Common myeloid progenitor, CD34-positive (primary cell): ENCODE results near the gene NANOGP8.

Experiments used
- CTCF ChIA-PET: fragments of 350-600 bp; sonication (Branson Sonifier 250); formaldehyde crosslinking; loops from one replicate; lab custom pipeline; 2021; ENCODE audit warnings: antibody characterized with exemption; lab: Charles Lee
- POLR2A ChIA-PET: fragments of 350-600 bp; sonication (Branson Sonifier 250); formaldehyde crosslinking; loops from one replicate; lab custom pipeline; 2021; ENCODE audit warnings: antibody characterized with exemption; lab: Charles Lee
- DNase-seq, 3 donors: peaks; one replicate each; pipeline versions ENCODE4 v3.0.0 to v3.0.0-alpha.2; 2013
- H3K27ac ChIP-seq, 2 experiments: 1 replicate in 1 of 2; 2 replicates in 1 of 2; pipeline ENCODE4 v1.7.0; 2013; ENCODE audit warnings: inconsistent platforms in 2 of 2, low read length in 2 of 2, mild to moderate bottlenecking in 2 of 2, low read depth in 1 of 2, moderate library complexity in 1 of 2; ENCODE audit not compliant: severe bottlenecking in 2 of 2, insufficient read depth in 1 of 2, poor library complexity in 1 of 2
- H3K27me3 ChIP-seq, 5 experiments: replicated peaks in 2 of 5; 1 replicate in 3 of 5; 2 replicates in 2 of 5; pipeline versions ENCODE4 v1.6.1 to v1.7.0; 2013; ENCODE audit warnings: low read length in 4 of 5, mild to moderate bottlenecking in 2 of 5, moderate library complexity in 2 of 5, inconsistent platforms in 1 of 5; ENCODE audit not compliant: insufficient read depth in 5 of 5, control insufficient read depth in 4 of 5
- H3K36me3 ChIP-seq, 4 experiments: 1 replicate in 2 of 4; 2 replicates in 2 of 4; pipeline versions ENCODE4 v1.6.1 to v1.7.0; 2013; ENCODE audit warnings: low read length in 3 of 4, control low read depth in 1 of 4, mild to moderate bottlenecking in 1 of 4; ENCODE audit not compliant: control insufficient read depth in 4 of 4, insufficient read depth in 4 of 4
- H3K4me1 ChIP-seq, 4 experiments: 1 replicate in 3 of 4; 2 replicates in 1 of 4; pipeline versions ENCODE4 v1.6.1 to v1.7.1; 2013; ENCODE audit warnings: low read length in 3 of 4, mild to moderate bottlenecking in 3 of 4, control low read depth in 1 of 4, inconsistent platforms in 1 of 4, moderate library complexity in 1 of 4; ENCODE audit not compliant: control insufficient read depth in 4 of 4, insufficient read depth in 4 of 4; ENCODE audit errors: control extremely low read depth in 1 of 4
- H3K4me3 ChIP-seq, 7 experiments: 1 replicate in 4 of 7; 2 replicates in 3 of 7; pipeline versions ENCODE4 v1.5.1 to v1.7.0; 2013; ENCODE audit warnings: mild to moderate bottlenecking in 7 of 7, low read length in 6 of 7, moderate library complexity in 6 of 7, inconsistent platforms in 2 of 7, low read depth in 2 of 7, control low read depth in 1 of 7; ENCODE audit not compliant: insufficient read depth in 4 of 7, control insufficient read depth in 1 of 7; ENCODE audit errors: extremely low read depth in 1 of 7
- H3K9me3 ChIP-seq, 5 experiments: 1 replicate in 4 of 5; 2 replicates in 1 of 5; pipeline versions ENCODE4 v1.6.1 to v1.7.1; 2013; ENCODE audit warnings: low read length in 4 of 5, mild to moderate bottlenecking in 2 of 5, inconsistent platforms in 1 of 5, low read depth in 1 of 5, moderate library complexity in 1 of 5; ENCODE audit not compliant: control insufficient read depth in 4 of 5, insufficient read depth in 2 of 5; ENCODE audit errors: control extremely low read depth in 1 of 5
- WGBS: methylation state at CpG from one replicate; pipeline ENCODE4 v1.1.5; 2013; ENCODE audit not compliant: insufficient coverage; 5-methylcytosine and 5-hydroxymethylcytosine counted together

NANOGP8 gene

DNA sequence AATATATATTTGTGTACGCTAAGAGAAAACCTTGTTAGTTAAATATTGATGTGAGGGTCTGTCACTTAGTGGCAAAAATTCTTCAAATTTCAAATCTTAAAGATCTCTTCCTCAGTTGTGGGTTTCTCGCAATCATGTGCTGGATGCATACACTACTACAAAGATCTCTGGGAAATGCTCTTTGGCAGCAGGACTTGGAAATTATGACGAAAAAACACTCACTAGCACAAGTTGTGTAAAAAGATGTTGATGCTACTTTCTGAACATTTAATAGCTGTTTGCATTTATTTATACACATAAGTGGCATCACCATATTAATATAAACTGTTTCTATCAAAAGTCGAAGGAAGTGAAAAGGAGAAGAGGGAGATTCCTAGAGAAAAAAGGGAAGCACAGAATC is 10.8 kb upstream of the NANOGP8 start:
- Histone ChIP-seq H3K27me3 (no peaks in the 10 kb centered on the region), H3K36me3 (no peaks in the 10 kb centered on the region), H3K4me1 (no peaks in the 10 kb centered on the region), H3K27ac (no peak overlapping the region), H3K9me3 (peaks cover 0 to 4% (median 0%) of the 10 kb centered on the region in 5 experiments), H3K4me3 (no peak overlapping the region)
- CTCF ChIA-PET, result no interaction called here
- POLR2A ChIA-PET, result no interaction called here
- WGBS, result no CpG with 5 or more reads among the region's 4 CpGs
- DNase-seq, result no peak

DNA sequence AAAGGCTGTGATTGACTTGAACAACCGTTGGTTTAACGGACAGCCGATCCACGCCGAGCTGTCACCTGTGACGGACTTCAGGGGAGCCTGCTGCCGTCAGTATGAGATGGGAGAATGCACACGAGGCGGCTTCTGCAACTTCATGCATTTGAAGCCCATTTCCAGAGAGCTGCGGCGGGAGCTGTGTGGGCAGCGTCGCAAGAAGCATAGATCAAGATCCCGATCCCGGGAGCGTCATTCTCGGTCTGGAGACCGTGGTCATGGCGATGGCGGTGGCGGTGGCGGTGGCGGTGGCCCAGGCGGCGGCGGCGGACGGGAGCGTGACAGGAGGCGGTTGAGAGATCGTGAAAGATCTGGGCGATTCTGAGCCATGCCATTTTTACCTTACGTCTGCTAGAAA is 7.8 kb upstream of the NANOGP8 start:
- Histone ChIP-seq H3K4me3 (no peak overlapping the region), H3K9me3 (peaks cover 0 to 4% (median 0%) of the 10 kb centered on the region in 5 experiments), H3K36me3 (no peaks in the 10 kb centered on the region), H3K27me3 (no peaks in the 10 kb centered on the region), H3K27ac (no peak overlapping the region), H3K4me1 (no peaks in the 10 kb centered on the region)
- ChIA-PET POLR2A (no interaction called here), CTCF (no interaction called here)
- WGBS, result 99% methylated on average over 16 of the region's 33 CpGs
- no peak for DNase-seq

DNA sequence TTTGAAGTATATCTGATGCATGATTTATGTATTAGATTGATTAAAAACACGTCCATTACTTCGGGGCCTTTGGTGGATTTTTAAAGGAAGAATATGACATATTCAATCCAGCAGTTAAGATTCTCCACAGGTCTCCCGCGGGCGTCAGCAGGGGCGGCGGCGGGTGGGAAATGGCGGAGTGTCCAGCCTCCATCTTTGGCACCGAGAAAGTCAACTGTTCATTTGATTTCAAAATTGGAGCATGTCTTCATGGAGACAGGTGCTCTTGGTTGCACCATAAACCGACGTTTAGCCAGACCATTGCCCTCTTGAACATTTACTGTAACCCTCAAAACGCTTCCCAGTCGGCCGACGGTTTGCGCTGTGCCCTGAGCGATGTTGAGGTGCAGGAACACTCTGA is 7.2 kb upstream of the NANOGP8 start:
- H3K4me3 ChIP-seq, result no peak overlapping the region
- no peaks in the 10 kb centered on the region for H3K4me1 ChIP-seq
- no peaks in the 10 kb centered on the region for H3K27me3 ChIP-seq
- 99% methylated on average over 11 of the region's 18 CpGs for WGBS
- CTCF ChIA-PET, result no interaction called here
- H3K9me3 ChIP-seq, result peaks cover 0 to 4% (median 0%) of the 10 kb centered on the region in 5 experiments
- H3K36me3 ChIP-seq, result no peaks in the 10 kb centered on the region
- POLR2A ChIA-PET, result no interaction called here
- H3K27ac ChIP-seq, result no peak overlapping the region
- DNase-seq, result no peak

DNA sequence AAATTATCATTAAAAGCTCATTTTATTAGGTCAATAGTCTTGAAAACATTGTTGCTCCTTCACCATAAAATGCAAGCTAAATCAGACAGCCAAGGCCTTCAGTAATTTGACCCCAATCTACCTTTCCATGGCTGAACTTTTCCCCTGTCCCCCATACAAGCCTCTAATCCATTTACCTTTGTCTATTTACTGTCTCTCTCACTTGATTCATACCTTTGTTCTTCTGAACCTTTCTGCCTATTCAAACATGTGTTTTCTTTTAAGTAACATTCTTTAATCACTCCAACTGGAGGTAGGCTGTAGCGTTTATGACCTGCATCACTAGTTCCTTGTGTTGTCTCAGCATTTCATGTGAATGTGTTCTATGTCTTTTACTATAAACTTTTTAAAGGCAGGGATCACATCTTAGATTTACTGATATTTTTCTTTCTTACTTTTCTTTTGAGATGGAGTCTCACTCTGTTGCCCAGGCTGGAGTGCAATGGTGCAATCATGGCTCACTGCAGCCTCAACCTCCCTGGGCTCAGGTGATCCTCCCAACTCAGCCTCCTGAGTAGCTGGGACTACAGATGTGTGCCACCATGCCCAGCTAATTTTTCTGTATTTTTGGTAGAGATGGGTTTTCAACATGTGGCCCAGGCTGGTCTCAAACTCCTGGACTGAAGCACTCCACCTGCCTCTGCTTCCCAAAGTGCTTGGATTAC is 5.2 kb upstream of the NANOGP8 start:
- WGBS, result 100% methylated on average over 1 of the region's 1 CpG
- Histone ChIP-seq H3K9me3 (peaks cover 0 to 4% (median 0%) of the 10 kb centered on the region in 5 experiments), H3K4me3 (no peak overlapping the region), H3K36me3 (no peaks in the 10 kb centered on the region), H3K27ac (no peak overlapping the region), H3K4me1 (no peaks in the 10 kb centered on the region), H3K27me3 (no peaks in the 10 kb centered on the region)
- POLR2A ChIA-PET, result no interaction called here
- CTCF ChIA-PET, result interaction anchor here (2.0 kb wide), 1 partner anchor 11 kb away, joined by 4 read pairs; no protein-coding TSS in a partner anchor
- DNase-seq, result no peak

GRCh38 chr15:35089551-35089950 is 4.5 kb upstream of the NANOGP8 start:
- CTCF ChIA-PET, result interaction anchor here (2.0 kb wide), 1 partner anchor 11 kb away, joined by 4 read pairs; no protein-coding TSS in a partner anchor
- H3K9me3 ChIP-seq, result peaks cover 0 to 4% (median 0%) of the 10 kb centered on the region in 5 experiments
- POLR2A ChIA-PET, result no interaction called here
- H3K4me1 ChIP-seq, result no peaks in the 10 kb centered on the region
- WGBS, result no CpG with 5 or more reads among the region's 2 CpGs
- no peaks in the 10 kb centered on the region for H3K27me3 ChIP-seq
- H3K36me3 ChIP-seq, result no peaks in the 10 kb centered on the region
- DNase-seq, result no peak
- H3K4me3 ChIP-seq, result no peak overlapping the region
- H3K27ac ChIP-seq, result no peak overlapping the region

DNA sequence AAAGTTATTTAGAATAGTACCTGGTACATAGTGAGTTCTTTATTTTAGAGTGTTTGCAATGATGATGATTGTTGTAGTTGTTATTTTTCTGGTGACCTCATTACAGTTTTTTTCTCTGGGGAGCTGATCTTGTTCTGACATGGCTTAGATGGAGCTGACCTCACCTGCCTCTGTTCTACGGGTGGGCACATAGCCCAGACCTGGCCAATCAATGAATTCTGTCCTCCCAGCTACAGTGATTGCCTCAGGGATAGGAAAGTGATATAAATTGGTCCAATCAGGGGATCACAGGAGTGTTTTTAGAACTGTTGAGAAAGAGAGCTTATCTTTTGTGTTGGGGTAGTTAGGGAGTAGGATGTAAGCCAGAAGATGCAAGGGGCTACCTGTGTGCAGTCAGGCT is 3.2 kb upstream of the NANOGP8 start:
- WGBS, result 100% methylated on average over 1 of the region's 1 CpG
- Histone ChIP-seq H3K4me3 (no peak overlapping the region), H3K4me1 (no peaks in the 10 kb centered on the region), H3K27me3 (no peaks in the 10 kb centered on the region), H3K36me3 (no peaks in the 10 kb centered on the region), H3K27ac (no peak overlapping the region), H3K9me3 (peaks cover 0 to 4% (median 0%) of the 10 kb centered on the region in 5 experiments)
- ChIA-PET POLR2A (no interaction called here), CTCF (interaction anchor here (1.3 to 2.0 kb wide), 2 partner anchors 9 to 12 kb away, joined by 3 to 4 read pairs; no protein-coding TSS in a partner anchor)
- no peak for DNase-seq

GRCh38 chr15:35087759-35088158 is 2.7 kb upstream of the NANOGP8 start:
- WGBS, result 95% methylated on average over 3 of the region's 3 CpGs
- ChIA-PET CTCF (interaction anchor here (1.3 kb wide), 1 partner anchor 12 kb away, joined by 3 read pairs; no protein-coding TSS in a partner anchor), POLR2A (interaction anchor here (0.6 kb wide), 1 partner anchor 465 kb away, joined by 4 read pairs; no protein-coding TSS in a partner anchor)
- no peak for DNase-seq
- Histone ChIP-seq H3K36me3 (no peaks in the 10 kb centered on the region), H3K4me3 (no peak overlapping the region), H3K9me3 (peaks cover 0 to 4% (median 0%) of the 10 kb centered on the region in 5 experiments), H3K27me3 (no peaks in the 10 kb centered on the region), H3K4me1 (no peaks in the 10 kb centered on the region), H3K27ac (no peak overlapping the region)
